CD14-positive monocyte (primary cell): Measurements from ENCODE around the gene ANO2. TPM values are rescaled to one million over a fixed set of nuclear protein-coding genes. Genes with fewer than 3 reads are reported as not detected.

Source experiments
- DNase-seq, 3 donors: peaks; one replicate each; pipeline ENCODE4 v3.0.0-alpha.2; 2011 to 2022
- H2AFZ ChIP-seq: 2 replicates; pipeline ENCODE4 v1.6.0; 2012; ENCODE audit warnings: mild to moderate bottlenecking, low read depth, low read length, inconsistent platforms; ENCODE audit not compliant: insufficient read depth, poor library complexity, severe bottlenecking
- H3K27ac ChIP-seq, 2 donors: 1 replicate in 1 of 2; 2 replicates in 1 of 2; pipeline ENCODE4 v1.5.1; 2012 to 2013; ENCODE audit warnings: low read length in 2 of 2, control low read depth in 1 of 2, inconsistent platforms in 1 of 2, low read depth in 1 of 2, mild to moderate bottlenecking in 1 of 2
- H3K27me3 ChIP-seq, 2 donors: one replicate each; pipeline versions ENCODE4 v1.6.0 to v1.6.1; 2011 to 2013; ENCODE audit warnings: low read length in 2 of 2; ENCODE audit not compliant: control insufficient read depth in 2 of 2, insufficient read depth in 2 of 2
- H3K36me3 ChIP-seq, 2 donors: replicated peaks in 1 of 2; 1 replicate in 1 of 2; 2 replicates in 1 of 2; pipeline versions ENCODE4 v1.5.1 to v1.6.1; 2012 to 2013; ENCODE audit warnings: low read length in 2 of 2, control low read depth in 1 of 2, inconsistent platforms in 1 of 2, mild to moderate bottlenecking in 1 of 2; ENCODE audit not compliant: insufficient read depth in 2 of 2, control insufficient read depth in 1 of 2
- H3K4me1 ChIP-seq, 2 donors: 1 replicate in 1 of 2; 2 replicates in 1 of 2; pipeline versions ENCODE4 v1.5.1 to v1.6.1; 2012 to 2013; ENCODE audit warnings: low read length in 2 of 2, control low read depth in 1 of 2, inconsistent platforms in 1 of 2, mild to moderate bottlenecking in 1 of 2, moderate library complexity in 1 of 2; ENCODE audit not compliant: insufficient read depth in 2 of 2, control insufficient read depth in 1 of 2
- H3K4me2 ChIP-seq: replicated peaks from 2 replicates; pipeline ENCODE3; 2012; ENCODE audit warnings: low read length, moderate library complexity, mild to moderate bottlenecking; ENCODE audit not compliant: poor library complexity, severe bottlenecking; ENCODE audit errors: extremely low read depth
- H3K4me3 ChIP-seq, 3 experiments: fragments of 200-600 bp in 1 of 3; sonication (generic) in 1 of 3; replicated peaks in 1 of 3; 1 replicate in 2 of 3; 2 replicates in 1 of 3; pipeline ENCODE4 v1.5.1; 2011 to 2013; ENCODE audit warnings: low read length in 3 of 3, mild to moderate bottlenecking in 3 of 3, control low read depth in 2 of 3, low read depth in 2 of 3, inconsistent platforms in 1 of 3, moderate library complexity in 1 of 3
- H3K79me2 ChIP-seq: 2 replicates; pipeline ENCODE4 v1.6.0; 2012; ENCODE audit warnings: mild to moderate bottlenecking, control low read depth, inconsistent platforms, low read length, moderate library complexity; ENCODE audit not compliant: insufficient read depth
- H3K9ac ChIP-seq: 2 replicates; pipeline ENCODE4 v1.6.0; 2017; ENCODE audit warnings: low read length, mild to moderate bottlenecking; ENCODE audit not compliant: insufficient read depth, poor library complexity, severe bottlenecking
- H3K9me3 ChIP-seq, 2 donors: replicated peaks in 1 of 2; 1 replicate in 1 of 2; 2 replicates in 1 of 2; pipeline versions ENCODE4 v1.5.1 to v1.6.1; 2012 to 2013; ENCODE audit warnings: low read length in 2 of 2, control low read depth in 1 of 2; ENCODE audit not compliant: control insufficient read depth in 1 of 2, insufficient read depth in 1 of 2
- H4K20me1 ChIP-seq: 2 replicates; pipeline ENCODE4 v1.6.0; 2012; ENCODE audit warnings: mild to moderate bottlenecking, low read length, control low read depth, moderate library complexity; ENCODE audit not compliant: insufficient read depth
- H3K27ac Mint-ChIP-seq, 7 donors: one replicate each; pipeline ENCODE4 v1.8.0; 2020; ENCODE audit warnings: mild to moderate bottlenecking in 7 of 7, mixed read lengths in 7 of 7, moderate library complexity in 6 of 7, inconsistent platforms in 2 of 7
- H3K27me3 Mint-ChIP-seq, 3 donors: one replicate each; pipeline ENCODE4 v1.8.0; 2021 to 2022; ENCODE audit warnings: low read depth in 3 of 3, mild to moderate bottlenecking in 3 of 3, mixed read lengths in 3 of 3, moderate library complexity in 3 of 3, inconsistent platforms in 1 of 3
- H3K36me3 Mint-ChIP-seq, 2 donors: one replicate each; pipeline ENCODE4 v1.8.0; 2020; ENCODE audit warnings: mixed read lengths in 2 of 2, inconsistent platforms in 1 of 2, mild to moderate bottlenecking in 1 of 2
- H3K4me1 Mint-ChIP-seq: one replicate; pipeline ENCODE4 v1.8.0; 2020; ENCODE audit warnings: mild to moderate bottlenecking, mixed read lengths
- H3K4me3 Mint-ChIP-seq, 2 donors: one replicate each; pipeline ENCODE4 v1.8.0; 2020; ENCODE audit warnings: mild to moderate bottlenecking in 2 of 2, mixed read lengths in 2 of 2, moderate library complexity in 1 of 2
- H3K9me3 Mint-ChIP-seq, 7 donors: one replicate each; pipeline ENCODE4 v1.8.0; 2020 to 2022; ENCODE audit warnings: mixed read lengths in 7 of 7, mild to moderate bottlenecking in 6 of 7, moderate library complexity in 6 of 7, inconsistent platforms in 2 of 7
- WGBS: methylation state at CpG from one replicate; pipeline ENCODE4 v1.1.5; 2013; ENCODE audit warnings: missing lambda C conversion rate; ENCODE audit not compliant: insufficient coverage; 5-methylcytosine and 5-hydroxymethylcytosine counted together
- intact Hi-C, 2 donors: fragments of 100-400 bp; cut with micrococcal nuclease; formaldehyde crosslinking; loops; one replicate each; pipeline versions ENCODE4 v1.15.0 to v1.15.1; 2023
- polyA plus RNA-seq, 3 donors: library from polyadenylated mRNA; depleted of rRNA in 1 of 3; unstranded in 2 of 3; stranded (reverse) in 1 of 3; fragments of 300-500 nt in 2 of 3; fragments of >200 nt in 1 of 3; fragmentation: Illumina TruSeq in 2 of 3; gene quantifications; 1 replicate in 2 of 3; 2 replicates in 1 of 3; pipeline ENCODE4 v1.2.3, GENCODE V29; 2012 to 2021
- TF ChIP-seq, protein P1 (sequence below): fragments of 200-600 bp; IDR thresholded peaks from one replicate; pipeline ENCODE4 v1.8.0; 2022; ENCODE audit warnings: antibody characterized with exemption, mild to moderate bottlenecking

ANO2 gene
- polyA plus RNA-seq, 3 donors, result not detected

- Histone ChIP-seq H4K20me1 (no peaks in the 10 kb centered on the region), H3K36me3 (no peaks in the 10 kb centered on the region), H3K27ac (no peak overlapping the region), H3K9ac (no peak overlapping the region), H3K9me3 (no peaks in the 10 kb centered on the region), H3K4me2 (no peak overlapping the region), H3K4me1 (no peaks in the 10 kb centered on the region), H3K27me3 (no peaks in the 10 kb centered on the region), H3K79me2 (no peaks in the 10 kb centered on the region), H2AFZ (no peak overlapping the region), H3K4me3 (no peak overlapping the region)
- 85% methylated on average over 4 of the region's 7 CpGs for WGBS
- TF ChIP-seq, protein P1, sequence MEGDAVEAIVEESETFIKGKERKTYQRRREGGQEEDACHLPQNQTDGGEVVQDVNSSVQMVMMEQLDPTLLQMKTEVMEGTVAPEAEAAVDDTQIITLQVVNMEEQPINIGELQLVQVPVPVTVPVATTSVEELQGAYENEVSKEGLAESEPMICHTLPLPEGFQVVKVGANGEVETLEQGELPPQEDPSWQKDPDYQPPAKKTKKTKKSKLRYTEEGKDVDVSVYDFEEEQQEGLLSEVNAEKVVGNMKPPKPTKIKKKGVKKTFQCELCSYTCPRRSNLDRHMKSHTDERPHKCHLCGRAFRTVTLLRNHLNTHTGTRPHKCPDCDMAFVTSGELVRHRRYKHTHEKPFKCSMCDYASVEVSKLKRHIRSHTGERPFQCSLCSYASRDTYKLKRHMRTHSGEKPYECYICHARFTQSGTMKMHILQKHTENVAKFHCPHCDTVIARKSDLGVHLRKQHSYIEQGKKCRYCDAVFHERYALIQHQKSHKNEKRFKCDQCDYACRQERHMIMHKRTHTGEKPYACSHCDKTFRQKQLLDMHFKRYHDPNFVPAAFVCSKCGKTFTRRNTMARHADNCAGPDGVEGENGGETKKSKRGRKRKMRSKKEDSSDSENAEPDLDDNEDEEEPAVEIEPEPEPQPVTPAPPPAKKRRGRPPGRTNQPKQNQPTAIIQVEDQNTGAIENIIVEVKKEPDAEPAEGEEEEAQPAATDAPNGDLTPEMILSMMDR, result no peak
- Mint-ChIP-seq H3K27me3 (peaks cover 1 to 5% (median 3%) of the 10 kb centered on the region in 3 donors), H3K27ac (no peak overlapping the region), H3K9me3 (peaks cover 0 to 3% (median 0%) of the 10 kb centered on the region in 7 donors), H3K4me3 (no peak overlapping the region), H3K36me3 (no peaks in the 10 kb centered on the region), H3K4me1 (no peaks in the 10 kb centered on the region)
- intact Hi-C loops, result no loop called here
- no peak for DNase-seq
Observed at GRCh38 chr12:5908251-5908650, 36.8 kb downstream of the ANO2 start.

- Histone ChIP-seq H3K4me3 (no peak overlapping the region), H4K20me1 (no peaks in the 10 kb centered on the region), H3K79me2 (no peaks in the 10 kb centered on the region), H3K27ac (no peak overlapping the region), H3K4me1 (no peaks in the 10 kb centered on the region), H3K9me3 (no peaks in the 10 kb centered on the region), H3K36me3 (no peaks in the 10 kb centered on the region), H2AFZ (no peak overlapping the region), H3K4me2 (no peak overlapping the region), H3K27me3 (no peaks in the 10 kb centered on the region), H3K9ac (no peak overlapping the region)
- TF ChIP-seq, protein P1, result no peak
- 34% methylated on average over 10 of the region's 10 CpGs for WGBS
- no peaks in the 10 kb centered on the region for H3K4me1 Mint-ChIP-seq
- intact Hi-C loops, result no loop called here
- no peak for DNase-seq
- H3K36me3 Mint-ChIP-seq, result no peaks in the 10 kb centered on the region
- no peak overlapping the region for H3K4me3 Mint-ChIP-seq
- H3K27me3 Mint-ChIP-seq, result peaks cover 1 to 5% (median 3%) of the 10 kb centered on the region in 3 donors
- H3K9me3 Mint-ChIP-seq, result peaks cover 0 to 3% (median 0%) of the 10 kb centered on the region in 7 donors
- no peak overlapping the region for H3K27ac Mint-ChIP-seq
Observed at GRCh38 chr12:5907807-5908206, 37.3 kb downstream of the ANO2 start.
